GM19452 (cell line): Measurements from ENCODE around the gene SLC39A12.
"Not testable (repeated sequence)": the region's sequence is repeated elsewhere in the genome, so short reads cannot be mapped to it uniquely, and the experiment has no call there.

Source experiments
- ATAC-seq: cut with Tn5 transposase; IDR thresholded peaks from one replicate; pipeline ENCODE4 v1.9.1; 2021; ENCODE audit not compliant: unreplicated experiment

Gene SLC39A12

DNA sequence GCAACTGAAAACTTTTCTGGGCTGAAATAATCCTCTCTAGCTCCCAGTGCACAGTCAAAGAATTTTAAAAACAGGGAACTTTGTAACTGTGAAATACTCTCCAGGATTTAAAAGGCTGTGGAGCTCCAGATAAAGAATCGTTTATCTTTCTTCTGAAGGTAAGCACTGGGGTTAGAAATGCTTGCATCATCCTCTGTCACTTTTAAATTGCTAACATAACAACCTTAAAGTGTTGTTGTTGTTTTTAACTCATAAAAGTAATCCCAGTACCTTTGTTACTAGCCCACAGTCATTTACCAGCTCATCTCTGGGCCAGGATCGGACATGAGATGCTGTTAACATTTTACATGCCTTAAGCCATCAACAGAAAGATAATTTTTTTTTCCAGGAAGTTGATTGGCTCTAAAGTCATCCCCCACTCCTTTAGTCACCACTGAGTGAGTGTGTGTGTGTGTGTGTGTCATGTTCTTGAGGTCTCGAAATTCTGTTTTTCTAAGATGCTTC lies at the start of gene SLC39A12:
SLC39A12 (plus strand) TSS at position 51 of the 504 bp plus-strand sequence. CDS start 1,359 bp downstream, outside the sequence.
- ATAC-seq, result no peak

DNA sequence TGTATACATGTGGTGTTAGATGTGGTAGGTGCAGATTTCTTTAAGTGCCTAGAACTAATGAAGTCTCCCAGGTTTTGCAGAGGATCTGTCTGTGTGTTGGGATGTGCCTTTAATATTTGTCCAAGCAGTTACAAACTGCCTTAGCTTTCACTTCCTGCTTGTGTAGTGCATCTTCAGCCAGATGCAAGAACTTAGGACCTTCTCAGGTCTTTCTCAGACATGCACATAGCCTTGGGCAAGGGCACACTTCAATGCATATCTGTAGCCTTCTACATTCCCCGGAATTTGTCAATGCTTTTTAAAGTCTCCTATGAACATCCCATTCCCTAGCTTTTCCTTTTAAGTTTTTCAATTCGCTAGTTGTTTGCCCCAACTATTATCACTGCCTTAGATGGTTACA lies 47.2 kb upstream of the SLC39A12 start:
- ATAC-seq, result no peak

- ATAC-seq, result no peak
Measured at GRCh38 chr10:17905491-17905890, 46.2 kb upstream of the SLC39A12 start.

- ATAC-seq, result no peak
Measured at GRCh38 chr10:17906002-17906401, 45.7 kb upstream of the SLC39A12 start.

GRCh38 chr10:17907641-17908040 lies 44.1 kb upstream of the SLC39A12 start:
- ATAC-seq, result no peak

DNA sequence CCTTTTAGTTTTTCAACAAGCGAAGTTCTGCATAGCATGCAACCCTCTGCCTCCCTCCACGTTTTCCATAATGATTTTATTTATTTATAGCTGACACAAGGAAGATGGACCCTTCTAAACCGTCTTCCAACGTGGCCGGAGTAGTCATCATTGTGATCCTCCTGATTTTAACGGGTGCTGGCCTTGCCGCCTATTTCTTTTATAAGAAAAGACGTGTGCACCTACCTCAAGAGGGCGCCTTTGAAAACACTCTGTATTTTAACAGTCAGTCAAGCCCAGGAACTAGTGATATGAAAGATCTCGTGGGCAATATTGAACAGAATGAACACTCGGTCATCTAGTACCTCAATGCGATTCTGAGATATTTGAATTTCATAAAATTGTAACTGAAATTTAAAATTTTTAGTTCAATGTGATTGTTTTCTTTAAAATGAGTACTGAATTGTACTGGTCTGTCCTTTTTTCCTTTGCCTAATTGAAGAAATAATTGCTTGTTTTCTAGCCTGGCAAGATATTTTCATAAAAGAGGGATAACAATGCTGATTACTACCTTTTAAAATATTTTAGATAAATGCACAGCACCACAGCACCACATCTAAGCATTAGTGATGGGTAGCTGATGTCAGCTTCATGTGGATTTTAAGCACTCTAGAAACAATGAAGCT lies 41.5 kb upstream of the SLC39A12 start:
- no peak for ATAC-seq

DNA sequence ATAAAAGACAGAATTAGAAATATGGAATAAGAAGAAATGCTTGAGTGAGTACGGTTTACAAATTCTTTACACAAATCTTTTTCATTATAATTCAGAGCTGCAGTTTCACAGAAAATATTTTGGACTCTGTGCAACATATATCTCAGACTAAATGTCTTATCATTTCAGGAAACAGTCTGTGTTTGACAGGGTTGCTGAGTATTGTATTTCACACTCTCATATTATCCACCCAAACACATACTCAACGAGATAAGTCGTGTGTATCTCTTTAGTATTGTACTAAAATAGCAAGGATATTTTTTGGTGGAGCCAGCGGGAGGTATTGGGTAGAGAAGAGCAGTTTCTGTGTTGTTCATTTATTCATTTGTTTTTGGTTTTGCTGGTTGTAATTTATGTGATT lies 39.0 kb upstream of the SLC39A12 start:
- no peak for ATAC-seq

GRCh38 chr10:17913604-17914003 lies 38.1 kb upstream of the SLC39A12 start:
- no peak for ATAC-seq

- no peak for ATAC-seq
Measured at GRCh38 chr10:17914169-17915045, 37.3 kb upstream of the SLC39A12 start.

- no peak for ATAC-seq
Measured at GRCh38 chr10:17915181-17915580, 36.5 kb upstream of the SLC39A12 start.

- ATAC-seq, result no peak
Measured at GRCh38 chr10:17918187-17918903, 33.4 kb upstream of the SLC39A12 start.

DNA sequence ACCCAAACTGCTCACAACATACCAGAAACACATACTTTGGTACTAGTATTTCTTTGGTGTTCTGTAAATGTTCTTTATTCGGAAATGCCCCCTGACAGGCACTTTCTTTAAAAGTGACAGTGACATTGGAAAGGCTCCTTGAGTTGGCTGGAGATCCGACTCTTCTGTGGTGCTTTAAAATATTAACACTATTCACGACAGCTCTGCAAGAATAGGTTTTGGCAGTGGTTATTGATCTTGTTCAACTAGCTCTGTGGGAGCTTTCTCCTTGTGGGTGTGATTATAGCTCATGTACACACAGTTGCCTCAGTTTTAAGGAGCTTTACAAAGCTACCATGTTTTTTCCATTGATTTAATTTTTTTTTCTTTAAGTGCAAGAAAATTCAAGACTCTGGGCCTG lies 30.3 kb upstream of the SLC39A12 start:
- no peak for ATAC-seq

- ATAC-seq, result no peak
Measured at GRCh38 chr10:17923728-17924127, 28.0 kb upstream of the SLC39A12 start.

GRCh38 chr10:17943033-17943745 lies 8.5 kb upstream of the SLC39A12 start:
- ATAC-seq, result no peak

DNA sequence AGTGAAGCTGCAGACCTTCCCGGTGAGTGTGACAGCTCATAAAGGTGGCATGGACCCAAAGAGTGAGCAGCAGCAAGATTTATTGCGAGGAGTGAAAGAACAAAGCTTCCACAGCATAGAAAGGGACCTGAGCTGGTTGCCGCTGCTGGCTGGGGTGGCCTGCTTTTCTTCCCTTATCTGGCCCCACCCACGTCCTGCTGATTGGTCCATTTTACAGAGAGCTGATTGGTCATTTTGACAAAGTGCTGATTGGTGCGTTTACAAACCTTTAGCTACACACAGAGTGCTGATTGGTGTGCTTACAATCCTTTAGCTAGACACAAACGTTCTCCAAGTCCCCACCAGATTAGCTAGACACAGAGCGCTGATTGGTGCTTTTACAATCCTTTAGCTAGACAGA lies 1.4 kb upstream of the SLC39A12 start:
- not testable (repeated sequence) for ATAC-seq

DNA sequence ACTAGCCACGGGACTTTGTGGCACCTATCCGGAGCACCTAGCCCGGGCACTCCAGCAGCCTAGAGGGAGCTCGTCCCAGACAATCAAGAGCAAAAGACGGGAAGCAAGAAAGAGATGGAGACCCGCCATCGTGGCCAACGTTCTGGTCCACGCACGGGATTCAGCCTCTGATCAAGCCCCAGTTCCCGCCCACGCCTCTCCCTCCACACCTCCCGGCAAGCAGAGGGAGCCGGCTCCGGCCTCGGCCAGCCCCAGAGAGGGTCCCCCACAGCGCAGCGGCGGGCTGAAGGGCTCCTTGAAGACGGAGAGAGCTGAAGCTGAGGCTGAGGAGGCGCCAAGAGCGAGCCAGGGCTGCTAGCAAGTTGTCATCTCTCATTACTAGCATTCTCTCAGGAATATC lies 992 bp upstream of the SLC39A12 start:
- ATAC-seq, result no peak

GRCh38 chr10:17954372-17954771 lies 2.7 kb downstream of the SLC39A12 start:
- ATAC-seq, result not testable (repeated sequence)

DNA sequence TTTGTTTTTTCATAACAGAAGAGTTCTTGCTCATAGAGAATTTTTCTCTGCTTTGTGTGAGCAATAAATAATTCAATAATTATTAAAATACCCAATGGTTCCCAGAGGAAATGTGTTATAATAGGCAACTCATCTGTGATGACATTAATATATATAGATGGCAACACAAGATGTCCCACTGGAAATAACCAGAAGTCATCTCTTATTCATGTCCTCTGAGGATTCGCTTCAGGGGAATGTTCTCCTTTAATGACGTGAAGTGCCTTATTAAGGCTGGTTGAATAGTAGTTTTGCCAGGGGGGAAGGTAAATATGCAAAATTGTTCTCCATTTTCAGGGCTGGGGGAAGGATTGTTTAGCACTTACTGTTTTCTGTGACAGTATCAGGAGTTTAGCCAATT lies 3.1 kb downstream of the SLC39A12 start:
- no peak for ATAC-seq

- ATAC-seq, result no peak
Measured at GRCh38 chr10:17958049-17958448, 6.3 kb downstream of the SLC39A12 start.

DNA sequence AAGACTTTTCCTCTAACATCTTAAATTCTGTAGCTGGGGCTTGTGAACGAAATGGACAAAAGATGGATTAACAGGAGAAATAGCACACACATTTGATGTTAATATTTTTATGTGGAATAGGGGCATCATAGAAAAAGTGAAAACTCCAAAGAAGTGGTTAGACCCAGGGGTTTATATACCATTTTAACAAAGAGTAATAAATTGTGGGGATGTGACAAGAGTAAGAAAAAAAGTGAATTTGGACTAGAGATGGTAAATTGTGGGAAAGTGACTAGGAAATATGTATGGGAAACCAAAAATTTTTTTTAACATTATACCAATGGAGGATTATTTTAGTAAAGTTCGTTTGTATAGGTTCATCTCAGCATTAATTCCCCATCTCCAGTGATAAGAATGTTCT lies 8.2 kb downstream of the SLC39A12 start:
- no peak for ATAC-seq
